Liver (tissue), 9 donors: ENCODE measurements around the gene RFNG. TPM values are rescaled to one million over a fixed set of nuclear protein-coding genes. Genes with fewer than 3 reads are reported as not detected.
A peak's percentile ranks its signal among the peaks of the same experiment; 100 is the strongest.

Source experiments
- DNase-seq: peaks from one replicate; pipeline ENCODE4 v3.0.0-alpha.2; 2017; ENCODE audit warnings: low spot score
- H3K27ac ChIP-seq, 2 donors: one replicate each; pipeline ENCODE4 v1.7.0; 2013; ENCODE audit warnings: inconsistent platforms in 2 of 2, low read length in 2 of 2, control low read depth in 1 of 2, low read depth in 1 of 2, mild to moderate bottlenecking in 1 of 2
- H3K27me3 ChIP-seq, 4 donors: one replicate each; pipeline versions ENCODE4 v1.6.1 to v1.7.0; 2013; ENCODE audit warnings: low read length in 3 of 4, inconsistent platforms in 1 of 4, mild to moderate bottlenecking in 1 of 4, moderate library complexity in 1 of 4; ENCODE audit not compliant: control insufficient read depth in 4 of 4, insufficient read depth in 4 of 4
- H3K36me3 ChIP-seq, 4 donors: one replicate each; pipeline versions ENCODE4 v1.6.1 to v1.7.0; 2013; ENCODE audit warnings: low read length in 3 of 4, mild to moderate bottlenecking in 3 of 4, low read depth in 1 of 4, moderate library complexity in 1 of 4; ENCODE audit not compliant: control insufficient read depth in 4 of 4, insufficient read depth in 3 of 4
- H3K4me1 ChIP-seq, 4 donors: one replicate each; pipeline versions ENCODE4 v1.6.1 to v1.7.0; 2013; ENCODE audit warnings: low read length in 3 of 4, mild to moderate bottlenecking in 3 of 4, moderate library complexity in 1 of 4; ENCODE audit not compliant: control insufficient read depth in 4 of 4, insufficient read depth in 4 of 4
- H3K4me3 ChIP-seq, 3 donors: one replicate each; pipeline versions ENCODE4 v1.6.1 to v1.7.0; 2013; ENCODE audit warnings: low read length in 3 of 3, control low read depth in 1 of 3, low read depth in 1 of 3, mild to moderate bottlenecking in 1 of 3
- H3K9ac ChIP-seq, 2 donors: one replicate each; pipeline ENCODE4 v1.7.0; 2013; ENCODE audit warnings: low read length in 2 of 2, mild to moderate bottlenecking in 2 of 2, moderate library complexity in 2 of 2, control low read depth in 1 of 2, low read depth in 1 of 2
- H3K9me3 ChIP-seq, 4 donors: one replicate each; pipeline versions ENCODE4 v1.6.1 to v1.7.0; 2013; ENCODE audit warnings: low read length in 3 of 4; ENCODE audit not compliant: control insufficient read depth in 4 of 4
- FOXA1 ChIP-seq: IDR thresholded peaks from 2 replicates; pipeline ENCODE4 v1.6.1; 2016; ENCODE audit warnings: antibody characterized with exemption
- FOXA2 ChIP-seq: IDR thresholded peaks from 2 replicates; pipeline ENCODE4 v1.6.1; 2016; ENCODE audit warnings: antibody characterized with exemption
- HNF4A ChIP-seq, 2 donors: conservative IDR thresholded peaks; 2 replicates each; pipeline ENCODE4 v1.6.1; 2016; ENCODE audit warnings: antibody characterized with exemption in 2 of 2, mild to moderate bottlenecking in 2 of 2
- HNF4G ChIP-seq: IDR thresholded peaks from 2 replicates; pipeline ENCODE4 v1.6.1; 2016; ENCODE audit warnings: antibody characterized with exemption
- JUND ChIP-seq, 2 donors: IDR thresholded peaks; 2 replicates each; pipeline ENCODE4 v1.6.1; 2016; ENCODE audit warnings: antibody characterized with exemption in 2 of 2
- MAX ChIP-seq: IDR thresholded peaks from 2 replicates; pipeline ENCODE4 v1.6.1; 2016; ENCODE audit warnings: antibody characterized with exemption
- NR2F2 ChIP-seq: IDR thresholded peaks from 2 replicates; pipeline ENCODE4 v1.6.1; 2016; ENCODE audit warnings: antibody characterized with exemption
- RAD21 ChIP-seq, 2 donors: IDR thresholded peaks; 2 replicates each; pipeline ENCODE4 v1.6.1; 2016; ENCODE audit warnings: antibody characterized with exemption in 2 of 2, mild to moderate bottlenecking in 2 of 2
- REST ChIP-seq: IDR thresholded peaks from 2 replicates; pipeline ENCODE4 v1.6.1; 2016; ENCODE audit warnings: antibody characterized with exemption, mild to moderate bottlenecking
- RXRA ChIP-seq, 2 donors: IDR thresholded peaks; 2 replicates each; pipeline ENCODE4 v1.6.1; 2017 to 2018; ENCODE audit warnings: antibody characterized with exemption in 2 of 2, mild to moderate bottlenecking in 1 of 2
- SP1 ChIP-seq: IDR thresholded peaks from 2 replicates; pipeline ENCODE4 v1.6.1; 2018; ENCODE audit warnings: antibody characterized with exemption, mild to moderate bottlenecking
- YY1 ChIP-seq: IDR thresholded peaks from 2 replicates; pipeline ENCODE4 v1.6.1; 2016; ENCODE audit warnings: antibody characterized with exemption, mild to moderate bottlenecking
- ZBTB33 ChIP-seq: IDR thresholded peaks from 2 replicates; pipeline ENCODE4 v1.6.1; 2016; ENCODE audit warnings: antibody characterized with exemption
- WGBS: extraction: QIAGEN DNeasy Blood & Tissue Kit; methylation state at CpG from one replicate; pipeline ENCODE4 v1.1.7; 2013; 5-methylcytosine and 5-hydroxymethylcytosine counted together
- polyA plus RNA-seq, 2 donors: library from polyadenylated mRNA; stranded (reverse) in 1 of 2; unstranded in 1 of 2; fragments of 200-250 nt in 1 of 2; fragments of >200 nt in 1 of 2; fragmentation: Nextera tagmentation in 1 of 2; extraction: Ambion mirVana in 1 of 2; gene quantifications; one replicate each; pipeline versions ENCODE4 v1.2.1 to v1.2.3, GENCODE V29; 2013 to 2015
- total RNA-seq, 2 donors: library from RNA; depleted of rRNA; stranded (reverse); fragments of >200 nt; gene quantifications; one replicate each; pipeline ENCODE4 v1.2.3, GENCODE V29; 2014
- donor health status: healthy.
- donor health status: healthy.
- donor health status: healthy.
- donor health status: healthy.
- donor health status: healthy.

Gene RFNG
- total and polyA plus RNA-seq, 4 donors = 15.0 to 36.0 (median 23.4) TPM

- H3K27ac ChIP-seq = peak overlapping the region in 1 of 2 donors; percentile 5
- peaks cover 0 to 8% (median 2%) of the 10 kb centered on the region in 4 donors for H3K36me3 ChIP-seq
- 61% methylated on average over 20 of the region's 20 CpGs for WGBS
- no peak for DNase-seq
- H3K9ac ChIP-seq = no peak overlapping the region
- no peak for TF ChIP-seq HNF4A (conservative IDR thresholded peaks at IDR 0.05)
- TF ChIP-seq YY1 = no peak
- no peak for TF ChIP-seq FOXA1
- no peaks in the 10 kb centered on the region for H3K27me3 ChIP-seq
- peaks cover 23 to 67% (median 57%) of the 10 kb centered on the region in 4 donors for H3K4me1 ChIP-seq
- H3K4me3 ChIP-seq = no peak overlapping the region
- H3K9me3 ChIP-seq = no peaks in the 10 kb centered on the region
These were observed 3.0 kb downstream of the RFNG start for GRCh38 chr17:82048571-82048971.

GRCh38 chr17:82047914-82048570 lies 3.6 kb downstream of the RFNG start:
- DNase-seq = no peak
- H3K27ac ChIP-seq = peak overlapping the region in 1 of 2 donors; percentile 37
- no peaks in the 10 kb centered on the region for H3K9me3 ChIP-seq
- peaks cover 0 to 8% (median 2%) of the 10 kb centered on the region in 4 donors for H3K36me3 ChIP-seq
- WGBS = 58% methylated on average over 25 of the region's 25 CpGs
- H3K4me1 ChIP-seq = peaks cover 22 to 64% (median 52%) of the 10 kb centered on the region in 4 donors
- H3K4me3 ChIP-seq = no peak overlapping the region
- no peak overlapping the region for H3K9ac ChIP-seq
- H3K27me3 ChIP-seq = no peaks in the 10 kb centered on the region
- TF ChIP-seq RXRA (IDR thresholded peaks at IDR 0.05) = peak in 1 of 2 donors; percentile 61
- no peak for TF ChIP-seq JUND (IDR thresholded peaks at IDR 0.05)
- no peak for TF ChIP-seq MAX
- no peak for TF ChIP-seq FOXA1
- peak; percentile 32 to 67 for TF ChIP-seq HNF4A (conservative IDR thresholded peaks at IDR 0.05)
- peak; percentile 28 for TF ChIP-seq SP1
- peak; percentile 84 for TF ChIP-seq YY1
- no peak for TF ChIP-seq NR2F2
- TF ChIP-seq REST = no peak

- H3K4me1 ChIP-seq = peaks cover 15 to 59% (median 45%) of the 10 kb centered on the region in 4 donors
- WGBS = 92% methylated on average over 24 of the region's 24 CpGs
- H3K9ac ChIP-seq = no peak overlapping the region
- no peak for TF ChIP-seq FOXA1
- TF ChIP-seq FOXA2 = no peak
- no peak for TF ChIP-seq RAD21 (IDR thresholded peaks at IDR 0.05)
- TF ChIP-seq ZBTB33 = no peak
- TF ChIP-seq MAX = no peak
- no peak for TF ChIP-seq NR2F2
- no peak for TF ChIP-seq HNF4G
- TF ChIP-seq RXRA (IDR thresholded peaks at IDR 0.05) = no peak
- TF ChIP-seq YY1 = no peak
- no peak for TF ChIP-seq HNF4A (conservative IDR thresholded peaks at IDR 0.05)
- H3K9me3 ChIP-seq = no peaks in the 10 kb centered on the region
- H3K27me3 ChIP-seq = no peaks in the 10 kb centered on the region
- no peak overlapping the region for H3K4me3 ChIP-seq
- peaks cover 0 to 8% (median 2%) of the 10 kb centered on the region in 4 donors for H3K36me3 ChIP-seq
- no peak overlapping the region for H3K27ac ChIP-seq
- DNase-seq = no peak
These were observed 4.2 kb downstream of the RFNG start for GRCh38 chr17:82047379-82047778.
